ENCODE data around the gene SFRP5.
A peak's percentile ranks its signal among the peaks of the same experiment; 100 is the strongest.

The SFRP5 gene, protein sequence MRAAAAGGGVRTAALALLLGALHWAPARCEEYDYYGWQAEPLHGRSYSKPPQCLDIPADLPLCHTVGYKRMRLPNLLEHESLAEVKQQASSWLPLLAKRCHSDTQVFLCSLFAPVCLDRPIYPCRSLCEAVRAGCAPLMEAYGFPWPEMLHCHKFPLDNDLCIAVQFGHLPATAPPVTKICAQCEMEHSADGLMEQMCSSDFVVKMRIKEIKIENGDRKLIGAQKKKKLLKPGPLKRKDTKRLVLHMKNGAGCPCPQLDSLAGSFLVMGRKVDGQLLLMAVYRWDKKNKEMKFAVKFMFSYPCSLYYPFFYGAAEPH

DNA sequence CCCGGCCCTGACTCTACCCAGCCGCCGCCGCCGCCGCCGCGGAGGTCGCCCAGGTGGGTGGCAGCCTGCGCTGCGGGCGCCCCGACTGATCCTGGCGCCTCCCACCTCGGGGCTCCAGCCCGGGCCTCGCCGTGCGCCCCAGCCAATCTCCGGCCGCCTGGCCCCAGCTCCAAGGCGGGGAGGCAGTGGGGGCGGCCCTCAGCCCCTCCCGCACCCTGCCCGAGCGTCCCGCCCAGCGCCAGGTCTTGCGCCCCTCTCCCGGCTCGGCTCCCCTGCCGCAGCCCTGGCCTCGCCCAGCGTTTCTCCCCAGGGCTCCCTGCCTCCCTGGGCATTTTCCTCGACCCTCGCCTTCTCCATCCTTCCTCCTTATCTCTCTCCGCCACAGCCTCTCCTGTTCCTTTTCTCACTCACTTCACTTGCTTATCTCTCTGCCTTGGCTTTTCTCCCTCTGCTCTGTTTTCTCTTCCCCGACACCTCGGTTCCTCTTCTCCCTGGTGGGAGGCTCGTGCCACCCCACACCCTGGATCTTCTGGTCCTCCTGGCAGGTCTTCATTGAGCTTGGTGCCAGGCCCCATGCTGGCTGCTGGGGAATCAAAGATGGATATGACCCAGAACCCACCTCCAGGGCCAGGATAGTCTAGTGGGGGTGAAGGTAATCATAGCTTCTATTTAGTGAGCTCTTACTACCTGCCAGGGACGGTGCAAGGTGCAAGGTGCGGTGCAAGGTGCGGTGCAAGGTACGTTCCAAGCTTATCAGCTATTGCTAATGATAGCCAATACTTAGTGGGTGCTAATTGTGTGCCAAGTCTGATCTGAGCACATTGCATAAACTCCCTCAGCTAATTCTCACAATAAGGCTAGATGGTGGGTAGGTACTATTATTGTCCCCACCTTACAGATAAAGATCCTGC, at the start of gene SFRP5:
Gene SFRP5, minus strand, starts transcription at position 87 of the 911 bp plus-strand sequence. CDS start 166 bp downstream, outside the sequence.
- peak in 6 of 42 donors; percentile 20 to 41 (median 31) for DNase-seq
- intact Hi-C loops (cut with DNase I), result no loop called here

DNA sequence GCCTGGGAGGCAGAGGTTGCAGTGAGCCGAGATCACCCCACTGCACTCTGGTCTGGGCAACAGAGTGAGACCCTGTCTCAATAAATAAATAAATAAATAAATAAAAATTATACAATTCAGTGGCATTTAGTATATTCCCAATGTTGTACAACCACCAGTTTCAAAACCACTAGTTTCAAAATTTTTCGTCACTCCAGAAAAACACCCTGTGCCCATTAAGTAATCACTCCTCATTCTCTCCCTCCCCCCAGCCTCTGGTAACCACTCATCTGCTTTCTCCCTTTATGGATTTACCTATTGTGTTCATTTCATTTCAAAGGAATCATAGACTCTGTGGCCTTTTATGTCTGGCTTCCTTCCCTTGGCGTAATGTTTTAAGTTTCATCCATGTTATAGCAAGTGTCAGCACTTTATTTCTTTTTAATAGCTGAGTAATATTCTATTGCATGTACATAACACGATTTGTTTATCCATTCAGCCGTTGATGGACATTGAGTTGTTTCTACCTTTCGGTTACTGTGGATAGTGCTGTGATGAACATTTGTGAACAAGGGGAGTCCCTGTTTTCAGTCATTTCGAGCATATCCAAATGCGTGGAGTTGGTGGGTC, 48.4 kb upstream of the SFRP5 start:
- no peak for DNase-seq
- intact Hi-C loops (cut with DNase I), result no loop called here

DNA sequence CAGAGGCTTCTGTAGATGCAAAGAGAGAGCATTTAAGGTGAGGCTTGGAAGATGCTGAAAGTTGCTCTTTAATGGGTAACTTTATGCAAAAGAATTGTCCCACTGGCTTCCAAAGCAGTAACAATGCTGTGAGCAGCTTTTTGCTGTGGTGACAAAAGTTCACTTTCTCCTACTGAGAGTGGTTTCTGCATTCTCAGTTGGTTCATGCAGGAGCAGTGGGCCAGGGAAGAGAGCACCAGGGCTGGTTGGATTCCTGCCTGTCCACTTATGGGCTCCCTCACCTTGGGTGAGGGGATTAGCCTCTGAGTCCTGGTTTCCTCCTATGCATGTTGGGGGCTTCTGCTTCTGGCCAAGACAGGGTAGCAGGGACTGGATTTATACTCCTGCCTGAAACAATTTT, 46.8 kb upstream of the SFRP5 start:
- no peak for DNase-seq
- intact Hi-C loops (cut with DNase I), result no loop called here

- intact Hi-C loops (cut with DNase I), result no loop called here
- no peak for DNase-seq
Measured at GRCh38 chr10:97816609-97817008, 44.8 kb upstream of the SFRP5 start.

GRCh38 chr10:97814996-97815395, 43.2 kb upstream of the SFRP5 start:
- intact Hi-C loops (cut with DNase I), result no loop called here
- DNase-seq, result no peak

DNA sequence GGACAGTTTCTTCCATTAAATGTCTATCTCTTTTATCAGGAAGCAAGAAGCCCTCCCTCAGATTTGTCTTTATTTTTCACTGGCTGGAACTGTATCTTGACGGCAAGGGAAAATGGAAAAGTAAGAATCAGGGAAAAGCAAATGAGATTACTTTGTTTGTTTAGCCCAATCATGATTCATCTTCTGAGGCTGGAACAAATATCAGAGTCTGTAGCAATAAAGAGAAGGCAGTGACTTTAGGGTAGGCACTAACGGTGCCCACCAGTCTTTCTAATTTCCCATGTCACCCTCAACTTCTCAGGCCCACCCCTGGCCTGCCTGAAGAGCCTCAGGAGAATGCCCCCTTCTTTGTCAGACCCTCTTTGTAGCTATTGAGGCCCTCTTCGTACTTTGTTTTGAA, 41.5 kb upstream of the SFRP5 start:
- intact Hi-C loops (cut with DNase I), result no loop called here
- DNase-seq, result no peak

GRCh38 chr10:97812696-97813095, 40.9 kb upstream of the SFRP5 start:
- intact Hi-C loops (cut with DNase I), result no loop called here
- no peak for DNase-seq

GRCh38 chr10:97811958-97812357, 40.2 kb upstream of the SFRP5 start:
- intact Hi-C loops (cut with DNase I), result no loop called here

GRCh38 chr10:97810446-97810845, 38.6 kb upstream of the SFRP5 start:
- no peak for DNase-seq
- intact Hi-C loops (cut with DNase I), result no loop called here

More at GRCh38 chr10:97811958-97812357, 40.2 kb upstream of the SFRP5 start:
- DNase-seq, result no peak

DNA sequence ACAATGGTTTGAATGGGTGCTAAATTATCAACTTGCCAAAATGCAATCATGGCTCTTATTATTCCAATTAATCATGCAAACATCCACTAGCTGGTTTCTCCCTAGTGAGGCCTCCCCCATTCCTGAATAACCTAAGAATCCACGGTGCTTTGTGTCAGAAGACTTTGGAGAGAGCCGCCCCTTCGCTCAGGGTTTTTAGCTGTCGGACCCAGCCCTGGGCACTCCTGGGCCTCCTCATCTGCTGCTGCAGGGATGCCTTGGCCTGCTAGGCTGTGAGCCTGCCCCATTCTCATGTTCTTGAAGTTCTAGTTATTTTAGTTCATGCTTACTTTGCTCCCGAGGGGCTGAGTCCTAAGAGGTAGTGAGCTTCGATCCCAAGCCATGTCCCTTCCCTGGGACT, 34.1 kb upstream of the SFRP5 start:
- DNase-seq, result no peak
- intact Hi-C loops (cut with DNase I), result no loop called here

DNA sequence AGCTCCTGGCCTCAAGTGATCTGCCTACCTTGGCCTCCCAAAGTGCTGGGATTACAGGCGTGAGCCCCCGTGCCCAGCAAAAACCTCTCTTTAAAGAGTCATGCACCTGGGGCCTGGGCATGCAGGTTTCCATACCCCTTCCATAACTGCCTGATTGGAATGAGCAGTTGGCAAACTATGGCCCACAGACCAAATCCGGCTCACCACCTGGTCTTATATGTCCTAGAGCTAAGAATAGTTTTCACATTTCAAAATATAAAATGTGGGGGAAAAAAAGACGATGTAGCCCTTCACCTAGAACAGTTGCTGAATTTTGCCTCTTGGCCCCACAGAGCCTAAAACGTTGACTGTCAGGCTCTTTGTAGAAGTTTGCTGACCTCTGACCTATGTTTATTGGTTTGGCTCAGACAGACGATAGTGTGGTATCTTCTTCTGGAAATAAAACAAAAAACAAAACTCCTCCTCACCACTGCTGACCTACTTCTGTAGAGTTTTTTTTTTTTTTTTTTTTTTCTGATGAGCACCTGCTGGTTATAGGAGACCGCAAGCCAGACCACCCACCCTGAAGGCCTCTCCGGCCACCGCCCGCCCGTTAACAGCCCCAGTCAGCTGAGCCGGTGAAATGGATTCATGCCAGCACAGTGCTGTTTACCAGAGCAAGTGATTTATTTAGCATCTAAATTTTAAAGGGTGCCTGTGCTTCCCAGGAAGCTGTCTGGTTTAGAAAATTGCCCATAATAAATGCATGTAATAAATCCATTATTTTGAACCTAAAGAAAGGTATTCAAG, 33.5 kb upstream of the SFRP5 start:
- intact Hi-C loops (cut with DNase I), result no loop called here
- DNase-seq, result no peak

- no peak for DNase-seq
Measured at GRCh38 chr10:97801422-97801821, 29.6 kb upstream of the SFRP5 start.

GRCh38 chr10:97800474-97800873, 28.7 kb upstream of the SFRP5 start:
- no peak for DNase-seq
- intact Hi-C loops (cut with DNase I), result no loop called here

More at GRCh38 chr10:97801422-97801821, 29.6 kb upstream of the SFRP5 start:
- intact Hi-C loops (cut with DNase I), result no loop called here

DNA sequence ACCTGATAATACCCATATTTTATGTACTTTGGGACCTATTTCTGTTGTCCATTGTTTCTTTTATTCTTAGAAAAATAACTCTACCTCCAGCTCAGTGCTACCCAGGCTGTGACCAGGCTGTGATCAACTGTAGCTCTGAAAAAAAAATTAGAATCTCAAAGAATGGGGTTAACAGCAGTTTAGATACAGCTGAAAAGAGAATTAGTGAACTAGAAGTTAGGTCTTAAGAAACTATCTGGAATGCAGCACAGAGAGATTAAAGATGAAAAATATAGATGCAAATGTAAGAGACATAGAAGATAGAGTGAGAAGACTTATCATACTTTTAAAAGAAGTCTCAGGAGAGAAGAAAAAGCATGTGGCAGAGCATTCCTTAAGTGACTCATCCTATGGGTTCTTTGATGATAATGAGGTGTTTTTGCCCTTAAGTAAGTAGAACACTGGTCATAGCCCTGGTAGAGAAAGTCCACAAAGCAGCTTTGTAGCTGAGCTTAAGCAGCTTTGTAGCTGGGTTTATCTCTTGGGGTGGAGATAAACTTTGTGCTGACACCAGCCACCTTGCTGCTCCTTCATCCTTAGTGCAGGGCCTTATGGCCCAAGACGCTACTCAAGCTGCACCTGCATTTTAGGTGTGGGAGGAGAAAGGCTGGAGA, 27.3 kb upstream of the SFRP5 start:
- no peak for DNase-seq
- intact Hi-C loops (cut with DNase I), result no loop called here

DNA sequence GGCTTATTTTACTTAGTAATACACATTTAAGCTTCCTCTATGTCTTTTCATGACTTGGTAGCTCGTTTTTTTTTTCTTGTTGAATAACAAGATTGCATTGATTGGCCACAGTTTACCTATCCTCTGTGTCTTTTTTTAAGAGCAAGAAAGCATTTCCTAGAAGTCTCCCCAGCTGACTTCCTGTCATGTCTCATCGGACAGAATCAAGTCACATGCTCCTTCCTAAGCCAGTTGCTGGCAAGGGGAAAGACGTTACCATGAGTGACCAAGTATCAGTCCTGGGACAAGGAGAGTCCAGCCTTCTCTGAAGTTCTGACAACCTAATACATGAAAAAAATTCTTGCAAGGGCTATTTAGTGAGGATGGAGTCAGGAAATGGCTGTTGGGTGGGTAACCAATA, 24.9 kb upstream of the SFRP5 start:
- intact Hi-C loops (cut with DNase I), result no loop called here
- no peak for DNase-seq

DNA sequence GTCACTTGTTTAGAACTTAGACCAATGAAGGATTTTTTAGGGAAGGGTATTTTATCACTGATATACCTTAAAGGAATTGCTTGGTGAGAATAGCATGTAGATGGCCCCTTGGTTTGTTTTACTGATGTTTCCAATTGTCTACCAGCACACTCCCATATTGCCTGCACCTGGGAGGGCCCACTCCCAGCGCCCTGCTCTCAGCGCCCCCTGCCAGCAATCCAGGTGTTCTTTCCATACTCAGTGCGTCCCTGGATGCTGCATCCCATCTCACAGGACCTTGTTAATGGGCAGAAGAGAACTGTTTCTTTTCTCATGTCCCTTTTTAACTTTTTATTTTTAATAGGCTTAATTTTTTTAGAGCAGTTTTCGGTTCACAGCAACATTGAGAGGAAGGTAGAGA, 24.1 kb upstream of the SFRP5 start:
- no peak for DNase-seq
- intact Hi-C loops (cut with DNase I), result no loop called here

- peak; percentile 54 to 90 (median 78) for DNase-seq
- intact Hi-C loops (cut with DNase I), result loop anchor here (5.0 kb wide), 1 partner anchor 75 kb away; no protein-coding TSS in a partner anchor
Measured at GRCh38 chr10:97791824-97792721, 20.3 kb upstream of the SFRP5 start.
